Gastrocnemius medialis (tissue), 4 donors: ENCODE measurements around the gene ENOX2.

Experiments used
- POLR2A ChIP-seq, 2 donors: fragments of 450-650 bp; IDR thresholded peaks; one replicate each; pipeline ENCODE4 v1.6.1; 2017; ENCODE audit warnings: antibody characterized with exemption in 2 of 2, mild to moderate bottlenecking in 2 of 2, moderate library complexity in 2 of 2
- TF ChIP-seq, protein P1 (sequence below), 5 experiments: fragments of 450-650 bp in 3 of 5; fragments of 200-600 bp in 2 of 5; sonication (generic) in 2 of 5; IDR thresholded peaks in 4 of 5; conservative IDR thresholded peaks in 1 of 5; 1 replicate in 4 of 5; 2 replicates in 1 of 5; pipeline ENCODE4 v1.5.1; 2016 to 2019; ENCODE audit warnings: antibody characterized with exemption in 5 of 5, mild to moderate bottlenecking in 3 of 5, moderate library complexity in 3 of 5

DNA sequence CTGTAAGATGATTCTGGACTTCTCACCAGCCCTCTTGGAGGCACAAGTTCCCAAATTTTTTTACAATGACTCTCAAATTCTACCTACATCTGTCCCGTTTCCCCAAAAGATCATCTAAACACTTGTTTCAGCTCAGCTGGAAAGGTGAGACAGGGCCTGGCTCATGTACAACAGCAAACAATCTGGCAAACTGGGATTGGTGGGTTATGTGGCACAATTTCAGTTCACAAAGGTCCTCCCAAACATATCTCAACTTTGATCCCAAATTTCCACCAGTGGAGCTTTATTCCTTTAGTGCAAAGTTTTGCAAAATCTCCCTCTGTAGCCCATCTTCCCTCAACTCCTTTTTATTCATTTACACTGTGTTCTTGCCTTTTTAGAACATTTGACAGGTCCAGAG, 207.1 kb downstream of the ENOX2 start:
- TF ChIP-seq, protein P1, sequence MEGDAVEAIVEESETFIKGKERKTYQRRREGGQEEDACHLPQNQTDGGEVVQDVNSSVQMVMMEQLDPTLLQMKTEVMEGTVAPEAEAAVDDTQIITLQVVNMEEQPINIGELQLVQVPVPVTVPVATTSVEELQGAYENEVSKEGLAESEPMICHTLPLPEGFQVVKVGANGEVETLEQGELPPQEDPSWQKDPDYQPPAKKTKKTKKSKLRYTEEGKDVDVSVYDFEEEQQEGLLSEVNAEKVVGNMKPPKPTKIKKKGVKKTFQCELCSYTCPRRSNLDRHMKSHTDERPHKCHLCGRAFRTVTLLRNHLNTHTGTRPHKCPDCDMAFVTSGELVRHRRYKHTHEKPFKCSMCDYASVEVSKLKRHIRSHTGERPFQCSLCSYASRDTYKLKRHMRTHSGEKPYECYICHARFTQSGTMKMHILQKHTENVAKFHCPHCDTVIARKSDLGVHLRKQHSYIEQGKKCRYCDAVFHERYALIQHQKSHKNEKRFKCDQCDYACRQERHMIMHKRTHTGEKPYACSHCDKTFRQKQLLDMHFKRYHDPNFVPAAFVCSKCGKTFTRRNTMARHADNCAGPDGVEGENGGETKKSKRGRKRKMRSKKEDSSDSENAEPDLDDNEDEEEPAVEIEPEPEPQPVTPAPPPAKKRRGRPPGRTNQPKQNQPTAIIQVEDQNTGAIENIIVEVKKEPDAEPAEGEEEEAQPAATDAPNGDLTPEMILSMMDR (IDR thresholded peaks at IDR 0.05 in 4 of 5, conservative IDR thresholded peaks at IDR 0.05 in 1 of 5): no peak
- TF ChIP-seq POLR2A (IDR thresholded peaks at IDR 0.05): no peak
